H1 (cell line): ENCODE measurements around the gene SSH2. TPM values are rescaled to one million over a fixed set of nuclear protein-coding genes. Genes with fewer than 3 reads are reported as not detected.

Source experiments
- CTCF ChIA-PET: fragments of 300-600 bp; sonication (Branson Sonifier 250); formaldehyde crosslinking; loops from one replicate; lab custom pipeline; 2021; ENCODE audit not compliant: partially characterized antibody; lab: Charles Lee
- POLR2A ChIA-PET: fragments of 300-600 bp; sonication (Branson Sonifier 250); formaldehyde crosslinking; loops from one replicate; lab custom pipeline; 2021; ENCODE audit warnings: inconsistent platforms; ENCODE audit not compliant: partially characterized antibody; lab: Charles Lee
- DNase-seq, 2 experiments: peaks; one replicate each; pipeline versions ENCODE4 v3.0.0 to v3.0.0-alpha.2; 2010 to 2022; ENCODE audit warnings: low spot score in 2 of 2, low read depth in 1 of 2, mixed read lengths in 1 of 2
- FAIRE-seq: peaks from 2 replicates; lab custom pipeline; 2011; peaks lifted over from hg19 to GRCh38; lab: Jason Lieb, UNC
- H2AFZ ChIP-seq: 2 replicates; pipeline ENCODE4 v1.8.1; 2012; ENCODE audit warnings: low read length, inconsistent platforms
- H2AK5ac ChIP-seq: 2 replicates; pipeline ENCODE4 v1.6.1; 2013; ENCODE audit warnings: low read depth, low read length
- H2BK120ac ChIP-seq: replicated peaks from 2 replicates; pipeline ENCODE3; 2013; ENCODE audit warnings: low read depth, low read length, inconsistent platforms
- H2BK12ac ChIP-seq: 2 replicates; pipeline ENCODE4 v1.6.1; 2013; ENCODE audit warnings: low read depth, low read length
- H2BK15ac ChIP-seq: 2 replicates; pipeline ENCODE4 v1.6.1; 2013; ENCODE audit warnings: low read length
- H2BK20ac ChIP-seq: 2 replicates; pipeline ENCODE4 v1.6.1; 2013; ENCODE audit warnings: low read length
- H2BK5ac ChIP-seq: 2 replicates; pipeline ENCODE4 v1.6.1; 2013; ENCODE audit warnings: low read depth, low read length
- H3K14ac ChIP-seq: 2 replicates; pipeline ENCODE4 v1.6.1; 2013; ENCODE audit warnings: inconsistent platforms; ENCODE audit not compliant: insufficient read length
- H3K18ac ChIP-seq: 2 replicates; pipeline ENCODE4 v1.6.1; 2013; ENCODE audit warnings: low read length; ENCODE audit errors: extremely low read depth
- H3K23ac ChIP-seq: 2 replicates; pipeline ENCODE4 v1.6.1; 2013; ENCODE audit warnings: inconsistent platforms; ENCODE audit not compliant: insufficient read length
- H3K23me2 ChIP-seq: 2 replicates; pipeline ENCODE4 v1.6.1; 2013; ENCODE audit warnings: low read depth, low read length
- H3K27ac ChIP-seq: 2 replicates; pipeline ENCODE4 v1.6.1; 2011; ENCODE audit warnings: low read depth, low read length, inconsistent platforms
- H3K27me3 ChIP-seq, 4 experiments: replicated peaks in 1 of 4; 1 replicate in 1 of 4; 2 replicates in 3 of 4; pipeline versions ENCODE4 v1.6.1 to v1.8.1; 2011 to 2013; ENCODE audit warnings: low read length in 3 of 4, mild to moderate bottlenecking in 3 of 4, inconsistent platforms in 2 of 4, mixed read lengths in 2 of 4, moderate library complexity in 1 of 4; ENCODE audit not compliant: control insufficient read depth in 3 of 4, insufficient read depth in 3 of 4; ENCODE audit errors: extremely low read depth in 1 of 4
- H3K36me3 ChIP-seq, 4 experiments: 2 replicates each; pipeline versions ENCODE4 v1.6.1 to v1.8.1; 2011 to 2013; ENCODE audit warnings: mild to moderate bottlenecking in 4 of 4, low read length in 3 of 4, moderate library complexity in 2 of 4, control low read depth in 1 of 4, inconsistent platforms in 1 of 4; ENCODE audit not compliant: insufficient read depth in 4 of 4, control insufficient read depth in 2 of 4
- H3K4ac ChIP-seq: replicated peaks from 2 replicates; pipeline ENCODE3; 2013; ENCODE audit warnings: low read length, low read depth, mixed read lengths, inconsistent platforms; ENCODE audit not compliant: insufficient read length
- H3K4me1 ChIP-seq, 4 experiments: replicated peaks in 1 of 4; 1 replicate in 1 of 4; 2 replicates in 3 of 4; pipeline versions ENCODE4 v1.6.1 to v1.8.1; 2011 to 2013; ENCODE audit warnings: low read length in 3 of 4, inconsistent platforms in 2 of 4, mixed read lengths in 1 of 4; ENCODE audit not compliant: insufficient read depth in 4 of 4, control insufficient read depth in 3 of 4
- H3K4me2 ChIP-seq, 2 experiments: 2 replicates each; pipeline versions ENCODE4 v1.6.1 to v1.8.1; 2011 to 2013; ENCODE audit warnings: low read depth in 2 of 2, low read length in 2 of 2, control low read depth in 1 of 2, inconsistent platforms in 1 of 2, mild to moderate bottlenecking in 1 of 2; ENCODE audit not compliant: insufficient read depth in 1 of 2
- H3K4me3 ChIP-seq, 4 experiments: fragments of 200-600, 300-600 bp in 1 of 4; sonication (generic), shearing (Covaris generic), sonication (Bioruptor Twin) in 1 of 4; 2 replicates each; pipeline versions ENCODE4 v1.5.1 to v1.8.1; 2011 to 2016; ENCODE audit warnings: low read length in 4 of 4, low read depth in 3 of 4, control low read depth in 2 of 4, inconsistent platforms in 2 of 4, mild to moderate bottlenecking in 2 of 4, mixed read lengths in 1 of 4, moderate library complexity in 1 of 4; ENCODE audit not compliant: insufficient read depth in 2 of 4; ENCODE audit errors: extremely low read depth in 1 of 4
- H3K56ac ChIP-seq: replicated peaks from 2 replicates; pipeline ENCODE3; 2013; ENCODE audit warnings: low read depth, mild to moderate bottlenecking, mixed read lengths, low read length, inconsistent platforms; ENCODE audit not compliant: insufficient read length
- H3K79me1 ChIP-seq: 2 replicates; pipeline ENCODE4 v1.6.1; 2013; ENCODE audit warnings: low read depth, low read length, control low read depth
- H3K79me2 ChIP-seq, 2 experiments: 2 replicates each; pipeline versions ENCODE4 v1.6.1 to v1.8.1; 2012 to 2013; ENCODE audit warnings: low read length in 2 of 2, mild to moderate bottlenecking in 2 of 2, inconsistent platforms in 1 of 2; ENCODE audit not compliant: insufficient read depth in 2 of 2, control insufficient read depth in 1 of 2
- H3K9ac ChIP-seq, 4 experiments: replicated peaks in 1 of 4; 1 replicate in 1 of 4; 2 replicates in 3 of 4; pipeline versions ENCODE4 v1.6.1 to v1.8.1; 2011 to 2013; ENCODE audit warnings: low read depth in 3 of 4, low read length in 3 of 4, control low read depth in 2 of 4, mild to moderate bottlenecking in 2 of 4, moderate library complexity in 2 of 4, inconsistent platforms in 1 of 4; ENCODE audit errors: extremely low read depth in 1 of 4
- H3K9me3 ChIP-seq, 2 experiments: 2 replicates each; pipeline versions ENCODE4 v1.6.1 to v1.8.1; 2012 to 2013; ENCODE audit warnings: mild to moderate bottlenecking in 2 of 2, moderate library complexity in 2 of 2, control low read depth in 1 of 2, inconsistent platforms in 1 of 2, low read depth in 1 of 2, low read length in 1 of 2, mixed read lengths in 1 of 2; ENCODE audit not compliant: insufficient read depth in 2 of 2
- H4K20me1 ChIP-seq, 2 experiments: replicated peaks in 1 of 2; 2 replicates each; pipeline versions ENCODE3 to v1.8.1; 2011 to 2013; ENCODE audit warnings: inconsistent platforms in 2 of 2, low read length in 2 of 2, mild to moderate bottlenecking in 1 of 2; ENCODE audit not compliant: insufficient read depth in 2 of 2, control insufficient read depth in 1 of 2
- H4K5ac ChIP-seq: 2 replicates; pipeline ENCODE4 v1.6.1; 2013; ENCODE audit warnings: low read length, low read depth, mixed read lengths, inconsistent platforms; ENCODE audit not compliant: insufficient read length
- H4K8ac ChIP-seq: 2 replicates; pipeline ENCODE4 v1.8.0; 2013; ENCODE audit warnings: mild to moderate bottlenecking, moderate library complexity, low read length, inconsistent platforms; ENCODE audit not compliant: insufficient read depth; ENCODE audit errors: extremely low read depth
- H4K91ac ChIP-seq: replicated peaks from 2 replicates; pipeline ENCODE3; 2013; ENCODE audit warnings: low read length, mixed read lengths, inconsistent platforms; ENCODE audit not compliant: insufficient read length
- ASH2L ChIP-seq: fragments of 200-600, 300-600 bp; sonication (generic); IDR thresholded peaks from one replicate; pipeline ENCODE4 v1.7.1; 2017; ENCODE audit warnings: low read length
- BCL11A ChIP-seq, 2 experiments: IDR thresholded peaks; one replicate each; pipeline ENCODE4 v1.6.1; 2011; ENCODE audit warnings: low read depth in 2 of 2, low read length in 2 of 2, mild to moderate bottlenecking in 2 of 2
- CHD1 ChIP-seq: IDR thresholded peaks from 2 replicates; pipeline ENCODE4 v1.6.1; 2012; ENCODE audit warnings: low read depth, low read length, improper control_type of control experiment
- GTF2F1 ChIP-seq: IDR thresholded peaks from 2 replicates; pipeline ENCODE4 v1.6.1; 2012; ENCODE audit warnings: low read depth, low read length, improper control_type of control experiment, borderline replicate concordance
- HDAC6 ChIP-seq: IDR thresholded peaks from one replicate; pipeline ENCODE4 v1.7.1; 2012; ENCODE audit warnings: low read depth, mild to moderate bottlenecking, inconsistent platforms, low read length, moderate library complexity
- JUN ChIP-seq: IDR thresholded peaks from 2 replicates; pipeline ENCODE4 v1.6.1; 2011; ENCODE audit warnings: low read depth, mild to moderate bottlenecking, improper control_type of control experiment, low read length
- JUND ChIP-seq: IDR thresholded peaks from 2 replicates; pipeline ENCODE4 v1.6.1; 2011; ENCODE audit warnings: mild to moderate bottlenecking, improper control_type of control experiment, low read length
- POU5F1 ChIP-seq: IDR thresholded peaks from 2 replicates; pipeline ENCODE4 v1.6.1; 2011; ENCODE audit warnings: low read depth, mild to moderate bottlenecking, low read length, moderate library complexity
- SP2 ChIP-seq: IDR thresholded peaks from 2 replicates; pipeline ENCODE4 v1.6.1; 2012; ENCODE audit warnings: mild to moderate bottlenecking, low read length, inconsistent platforms
- SRF ChIP-seq: IDR thresholded peaks from 2 replicates; pipeline ENCODE4 v1.6.1; 2011; ENCODE audit warnings: mild to moderate bottlenecking, low read depth, low read length, moderate library complexity
- TEAD4 ChIP-seq: IDR thresholded peaks from 2 replicates; pipeline ENCODE4 v1.6.1; 2012; ENCODE audit warnings: low read depth, low read length, inconsistent platforms, mixed read lengths
- WGBS, 2 experiments: shearing (Covaris generic) in 1 of 2; methylation state at CpG; one replicate each; pipeline versions ENCODE4 v1.1.6 to v1.1.7; 2013 to 2015; ENCODE audit warnings: low lambda C conversion rate in 2 of 2, mixed read lengths in 2 of 2, inconsistent platforms in 1 of 2, low coverage in 1 of 2, missing lambda C conversion rate in 1 of 2; ENCODE audit not compliant: insufficient replicate concordance in 2 of 2, insufficient coverage in 1 of 2, insufficient read length in 1 of 2; ENCODE audit errors: extremely low coverage in 1 of 2, missing lambda C conversion rate in 1 of 2; 5-methylcytosine and 5-hydroxymethylcytosine counted together
- polyA plus RNA-seq, 7 experiments: library from polyadenylated mRNA; depleted of rRNA in 3 of 7; stranded (reverse) in 5 of 7; unstranded in 2 of 7; fragments of >200 nt in 5 of 7; fragments of 200-250 nt in 2 of 7; gene quantifications; 1 replicate in 5 of 7; 2 replicates in 1 of 7; 4 replicates in 1 of 7; pipeline versions ENCODE4 v1.2.1 to v1.2.3, GENCODE V29; 2011 to 2013; ENCODE audit warnings: missing spikeins in 2 of 7, mixed read lengths in 2 of 7
- total RNA-seq: library from RNA; stranded (reverse); fragmentation: NEBNext Ultra II Directional; extraction: Animal tissue kit (Norgen Biotek cat#: 25700); gene quantifications from 2 replicates; pipeline ENCODE4 v1.2.1, GENCODE V29; 2021

SSH2 gene
- total and polyA plus RNA-seq, 2 of the 8 experiments (the other 6 are each of a cell fraction or from before 2014, with no cell fraction given), result 5.2 to 15.9 TPM

GRCh38 chr17:29608986-29609385, 321.0 kb downstream of the SSH2 start:
- Histone ChIP-seq H3K23ac (no peak overlapping the region), H3K27me3 (peaks cover 0 to 6% (median 3%) of the 10 kb centered on the region in 4 experiments; a peak in 3 of 7 replicates), H2BK20ac (no peak overlapping the region), H2BK15ac (no peak overlapping the region), H4K91ac (no peak overlapping the region), H3K79me1 (peaks cover 2% of the 10 kb centered on the region; the same call in 1 of the 2 replicates), H2BK12ac (no peak overlapping the region), H2AK5ac (no peak overlapping the region), H4K20me1 (peaks cover 0 to 5% of the 10 kb centered on the region in 2 experiments), H2BK120ac (no peak overlapping the region), H3K56ac (no peak overlapping the region), H3K18ac (no peak overlapping the region), H4K5ac (no peak overlapping the region), H3K79me2 (no peaks in the 10 kb centered on the region), H4K8ac (no peak overlapping the region), H3K9me3 (peaks cover 0 to 11% of the 10 kb centered on the region in 2 experiments; a peak in 1 of 4 replicates), H3K4ac (no peak overlapping the region), H2BK5ac (no peak overlapping the region), H3K4me3 (no peak overlapping the region), H3K4me2 (no peak overlapping the region), H3K27ac (no peak overlapping the region), H3K14ac (no peak overlapping the region), H3K9ac (no peak overlapping the region), H3K23me2 (no peaks in the 10 kb centered on the region; the same call in 1 of the 2 replicates), H2AFZ (no peak overlapping the region), H3K4me1 (peaks cover 0 to 5% (median 5%) of the 10 kb centered on the region in 4 experiments; a peak in 6 of 7 replicates), H3K36me3 (peaks cover 0 to 7% (median 0%) of the 10 kb centered on the region in 4 experiments; a peak in 1 of 8 replicates)
- TF ChIP-seq TEAD4, result no peak
- TF ChIP-seq JUND, result no peak
- no peak for TF ChIP-seq POU5F1
- no peak for TF ChIP-seq GTF2F1
- no peak for TF ChIP-seq ASH2L
- no peak for TF ChIP-seq SP2
- no peak for TF ChIP-seq JUN
- no peak for TF ChIP-seq BCL11A (IDR thresholded peaks at IDR 0.05; ENCODE audit: low read depth in 2 of 2, low read length in 2 of 2)
- TF ChIP-seq SRF, result no peak
- no peak for TF ChIP-seq HDAC6
- no peak for TF ChIP-seq CHD1
- no peak for FAIRE-seq
- POLR2A ChIA-PET, result interaction anchor here (0.8 to 1.7 kb wide), 3 partner anchors 8 to 11 kb away, joined by 3 to 8 read pairs (median 3); no protein-coding TSS in a partner anchor
- DNase-seq, result no peak
- CTCF ChIA-PET, result interaction anchor here (0.6 to 2.1 kb wide), 9 partner anchors 9 to 239 kb away, joined by 3 to 13 read pairs (median 5); partner anchors contain the start of gene ANKRD13B
- 94% methylated on average over 10 of the region's 15 CpGs; no CpG with 5 or more reads in 1 of the 2 experiments for WGBS, 2 experiments
